HepG2 (cell line): ENCODE measurements around the gene MYH7. TPM values are rescaled to one million over a fixed set of nuclear protein-coding genes. Genes with fewer than 3 reads are reported as not detected.

Source experiments
- ATAC-seq: fragments of 200-7000 bp; cut with Tn5 transposase; 3 replicates; pipeline ENCODE4 v1.9.1; 2020; ENCODE audit warnings: mild to moderate bottlenecking, moderate library complexity
- BruUV-seq: library from RNA; stranded (reverse); fragments of 400-500 nt; replicated peaks from 2 replicates; lab custom pipeline; 2021; lab: Mats Ljungman, UMichigan
- CTCF ChIA-PET: fragments of 300-600 bp; formaldehyde crosslinking; extraction: SDS; loops from one replicate; lab custom pipeline; 2021; ENCODE audit warnings: low total read pairs, inconsistent platforms, low intra/inter-chr PET ratio; lab: Yijun Ruan, JAX
- POLR2A ChIA-PET: fragments of 350-600 bp; sonication (Branson Sonifier 250); formaldehyde crosslinking; loops from one replicate; lab custom pipeline; 2020; ENCODE audit warnings: antibody characterized with exemption, inconsistent platforms; lab: Yijun Ruan, JAX
- DNase-seq: peaks from one replicate; pipeline ENCODE4 v3.0.0-alpha.2; 2015; ENCODE audit warnings: low spot score
- FAIRE-seq: peaks from 3 replicates; lab custom pipeline; 2011; peaks lifted over from hg19 to GRCh38; lab: Jason Lieb, UNC
- H2AFZ ChIP-seq: one replicate; pipeline ENCODE4 v1.6.1; 2011; ENCODE audit warnings: low read length, inconsistent platforms
- H3K27ac ChIP-seq: fragments of 300-600 bp; 3 replicates; pipeline ENCODE4 v1.8.0; 2011; ENCODE audit warnings: mixed run types, mild to moderate bottlenecking, mixed read lengths, low read length, inconsistent platforms; ENCODE audit not compliant: insufficient read depth; ENCODE audit errors: extremely low read length
- H3K27me3 ChIP-seq, 2 experiments: fragments of 200-600 bp in 1 of 2; 2 replicates in 1 of 2; 3 replicates in 1 of 2; pipeline versions ENCODE4 v1.6.0 to v1.8.0; 2011; ENCODE audit warnings: low read length in 2 of 2, mild to moderate bottlenecking in 2 of 2, moderate library complexity in 2 of 2, inconsistent platforms in 1 of 2; ENCODE audit not compliant: insufficient read depth in 2 of 2, control insufficient read depth in 1 of 2
- H3K36me3 ChIP-seq, 2 experiments: fragments of 200-600 bp in 1 of 2; replicated peaks in 1 of 2; 2 replicates in 1 of 2; 3 replicates in 1 of 2; pipeline versions ENCODE4 v1.5.1 to v1.8.0; 2011; ENCODE audit warnings: low read length in 2 of 2, inconsistent platforms in 1 of 2; ENCODE audit not compliant: insufficient read depth in 2 of 2, control insufficient read depth in 1 of 2
- H3K4me1 ChIP-seq: 2 replicates; pipeline ENCODE4 v1.5.1; 2012; ENCODE audit warnings: low read length, inconsistent platforms; ENCODE audit not compliant: insufficient read depth
- H3K4me2 ChIP-seq: 2 replicates; pipeline ENCODE4 v1.6.0; 2011; ENCODE audit warnings: low read depth, low read length, inconsistent platforms
- H3K4me3 ChIP-seq, 3 experiments: fragments of 200-600 bp in 1 of 3; sonication (generic), shearing (Covaris generic) in 1 of 3; replicated peaks in 1 of 3; 2 replicates each; pipeline ENCODE4 v1.5.1; 2011 to 2016; ENCODE audit warnings: low read length in 3 of 3, inconsistent platforms in 2 of 3, low read depth in 2 of 3, mild to moderate bottlenecking in 2 of 3, control low read depth in 1 of 3, mixed read lengths in 1 of 3; ENCODE audit not compliant: insufficient read depth in 1 of 3
- H3K79me2 ChIP-seq: one replicate; pipeline ENCODE4 v1.6.1; 2011; ENCODE audit warnings: low read length, inconsistent platforms; ENCODE audit not compliant: insufficient read depth
- H3K9ac ChIP-seq: 2 replicates; pipeline ENCODE4 v1.6.0; 2011; ENCODE audit warnings: mild to moderate bottlenecking, low read depth, low read length, inconsistent platforms; ENCODE audit not compliant: insufficient read depth
- H3K9me3 ChIP-seq: 2 replicates; pipeline ENCODE4 v1.5.1; 2012; ENCODE audit warnings: mild to moderate bottlenecking, low read length
- H4K20me1 ChIP-seq: 2 replicates; pipeline ENCODE4 v1.6.0; 2011; ENCODE audit warnings: inconsistent platforms, mild to moderate bottlenecking, low read length, moderate library complexity; ENCODE audit not compliant: insufficient read depth
- EZH2 ChIP-seq: conservative IDR thresholded peaks from 2 replicates; pipeline ENCODE4 v1.6.1; 2012; ENCODE audit warnings: mild to moderate bottlenecking, low read depth, low read length, moderate library complexity
- MAFK ChIP-seq, 2 experiments: IDR thresholded peaks in 1 of 2; conservative IDR thresholded peaks in 1 of 2; 2 replicates each; pipeline ENCODE4 v1.6.1; 2011; ENCODE audit warnings: improper control_type of control experiment in 2 of 2, low read length in 2 of 2
- MATR3 ChIP-seq: sonication (generic); formaldehyde crosslinking; IDR thresholded peaks from 2 replicates; pipeline ENCODE4 v1.4.0; 2020; ENCODE audit warnings: missing genetic modification reagents
- MTF2 ChIP-seq: sonication (generic); formaldehyde crosslinking; IDR thresholded peaks from 2 replicates; pipeline ENCODE4 v1.5.0; 2020; ENCODE audit warnings: missing genetic modification reagents, borderline replicate concordance
- ZNF510 ChIP-seq: sonication (generic); formaldehyde crosslinking; IDR thresholded peaks from 2 replicates; pipeline ENCODE4 v1.4.0; 2020; ENCODE audit warnings: low read depth, mild to moderate bottlenecking, missing genetic modification reagents
- WGBS: methylation state at CpG from one replicate; pipeline ENCODE4 v1.1.6; 2017; ENCODE audit warnings: low lambda C conversion rate; 5-methylcytosine and 5-hydroxymethylcytosine counted together
- in situ Hi-C: cut with HindIII; loops from 2 replicates; pipeline ENCODE4 v1.10.0; 2017; ENCODE audit warnings: low pct_unique_long_range_greater_than_20kb; ENCODE audit not compliant: extremely low pct_ligation_motif_present
- intact Hi-C: fragments of 100-400 bp; cut with micrococcal nuclease; formaldehyde crosslinking; loops from one replicate; pipeline ENCODE4 v1.10.0; 2022; ENCODE audit not compliant: unreplicated experiment
- polyA plus RNA-seq, 8 experiments: library from polyadenylated mRNA; depleted of rRNA in 3 of 8; stranded (reverse) in 7 of 8; unstranded in 1 of 8; fragments of >200 nt; fragmentation: Illumina TruSeq in 4 of 8; extraction: Trizol in 4 of 8; gene quantifications; 2 replicates each; pipeline versions ENCODE4 v1.2.1 to v1.2.3, GENCODE V29; 2011 to 2016; ENCODE audit warnings: low read depth in 4 of 8, missing spikeins in 1 of 8, mixed read lengths in 1 of 8; ENCODE audit not compliant: insufficient read depth in 1 of 8
- total RNA-seq, 5 experiments: library from RNA; depleted of rRNA; stranded (reverse); fragments of >200 nt; fragmentation: Illumina TruSeq; extraction: Trizol; gene quantifications; 2 replicates each; pipeline ENCODE4 v1.2.3, GENCODE V29; 2016; ENCODE audit warnings: low read depth in 1 of 5
- TF ChIP-seq, protein P1 (sequence below): sonication (generic); formaldehyde crosslinking; IDR thresholded peaks from 2 replicates; pipeline ENCODE4 v1.5.1; 2020; ENCODE audit warnings: mild to moderate bottlenecking, missing genetic modification reagents, moderate library complexity
- TF ChIP-seq, protein P2 (sequence below): sonication (generic); formaldehyde crosslinking; IDR thresholded peaks from 2 replicates; pipeline ENCODE4 v1.4.0; 2020; ENCODE audit warnings: missing genetic modification reagents, borderline replicate concordance

The MYH7 gene
- total and polyA plus RNA-seq, 2 of the 13 experiments (the other 11 are each of a cell fraction or from before 2014, with no cell fraction given): 0.04 TPM; not detected in 1

DNA sequence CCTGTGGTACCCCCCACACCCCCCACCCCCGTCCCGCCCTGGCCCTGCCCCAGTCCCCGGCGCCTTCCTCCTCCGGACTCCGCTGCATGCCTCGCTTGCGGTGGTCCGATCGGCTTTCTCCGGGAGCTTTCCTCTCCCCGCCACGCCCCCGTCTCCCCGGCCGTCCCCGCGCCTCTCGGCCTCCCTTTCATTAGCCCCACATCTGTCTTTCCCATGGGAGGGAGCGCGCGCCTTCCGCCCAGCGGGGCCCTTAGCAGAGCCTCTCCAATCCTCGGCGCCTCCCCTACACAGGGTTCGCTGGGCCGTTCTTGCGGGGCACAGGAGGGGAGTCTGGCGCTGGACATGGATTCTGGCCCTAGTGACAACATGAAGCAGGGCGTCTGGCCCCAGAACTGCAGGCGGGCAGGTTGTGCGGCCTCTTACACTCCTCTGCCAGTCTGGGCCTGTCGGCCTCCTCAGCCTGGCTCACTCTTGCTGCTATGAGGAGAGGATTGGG, 69.0 kb downstream of the MYH7 start (continued):
- TF ChIP-seq MATR3 (CRISPR knock-in tag): no peak

DNA sequence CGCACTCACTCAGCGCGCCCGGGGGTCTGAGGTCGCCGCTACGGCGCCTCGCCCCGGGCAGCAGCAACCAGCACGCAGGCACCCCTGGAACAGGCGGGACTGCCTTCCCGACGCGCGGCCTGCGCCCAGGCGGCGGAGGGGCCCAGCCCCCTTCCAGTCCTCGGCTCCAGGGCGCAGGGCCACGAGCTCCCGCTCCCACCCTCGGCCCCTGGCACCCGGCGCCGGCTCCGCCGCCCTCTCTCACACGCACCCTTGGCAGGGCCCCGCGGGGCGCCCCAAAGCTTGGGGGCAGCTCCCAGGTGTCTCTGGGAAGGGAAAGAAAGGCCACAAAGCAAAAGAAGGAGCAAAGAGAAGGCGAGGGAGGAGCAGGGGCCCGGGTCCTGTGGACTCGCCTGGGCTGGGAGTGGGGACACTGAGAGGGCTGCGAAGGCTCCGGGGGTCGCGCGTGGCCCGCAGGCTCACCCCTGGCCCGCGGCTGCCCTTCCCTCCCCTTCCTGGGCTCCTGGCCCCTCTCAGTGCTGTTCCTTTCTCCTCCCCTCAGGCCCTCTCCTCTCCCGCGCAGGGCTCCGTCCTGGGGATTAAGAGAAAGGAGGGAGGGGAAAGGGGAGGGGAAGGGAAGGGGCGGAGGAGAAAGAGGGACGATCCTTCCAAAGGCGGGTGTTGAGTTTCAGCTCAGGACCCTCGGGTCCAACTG, 69.6 kb downstream of the MYH7 start:
- H3K4me3 ChIP-seq: no peak overlapping the region
- no peaks in the 10 kb centered on the region for H4K20me1 ChIP-seq
- WGBS: 9% methylated on average over 48 of the region's 51 CpGs
- ATAC-seq (peak; percentile 14), DNase-seq (no peak), FAIRE-seq (no peak)
- intact Hi-C loops: no loop called here
- H3K9me3 ChIP-seq: no peaks in the 10 kb centered on the region
- ChIA-PET CTCF (no interaction called here), POLR2A (no interaction called here)
- in situ Hi-C loops: no loop called here
- H2AFZ ChIP-seq: no peak overlapping the region
- no peak overlapping the region for H3K9ac ChIP-seq
- H3K27me3 ChIP-seq: peaks cover 41 to 94% of the 10 kb centered on the region in 2 experiments
- no peaks in the 10 kb centered on the region for H3K36me3 ChIP-seq
- BruUV-seq: no TSS peak
- peaks cover 3% of the 10 kb centered on the region; the same call in 1 of the 2 replicates for H3K4me1 ChIP-seq
- H3K27ac ChIP-seq: no peak overlapping the region
- H3K4me2 ChIP-seq: no peak overlapping the region
- no peaks in the 10 kb centered on the region for H3K79me2 ChIP-seq
- TF ChIP-seq MTF2 (peak; percentile 82; the same call in 1 of the 2 replicates), ZNF510 (CRISPR knock-in tag) (no peak), EZH2 (peak; percentile 94)

DNA sequence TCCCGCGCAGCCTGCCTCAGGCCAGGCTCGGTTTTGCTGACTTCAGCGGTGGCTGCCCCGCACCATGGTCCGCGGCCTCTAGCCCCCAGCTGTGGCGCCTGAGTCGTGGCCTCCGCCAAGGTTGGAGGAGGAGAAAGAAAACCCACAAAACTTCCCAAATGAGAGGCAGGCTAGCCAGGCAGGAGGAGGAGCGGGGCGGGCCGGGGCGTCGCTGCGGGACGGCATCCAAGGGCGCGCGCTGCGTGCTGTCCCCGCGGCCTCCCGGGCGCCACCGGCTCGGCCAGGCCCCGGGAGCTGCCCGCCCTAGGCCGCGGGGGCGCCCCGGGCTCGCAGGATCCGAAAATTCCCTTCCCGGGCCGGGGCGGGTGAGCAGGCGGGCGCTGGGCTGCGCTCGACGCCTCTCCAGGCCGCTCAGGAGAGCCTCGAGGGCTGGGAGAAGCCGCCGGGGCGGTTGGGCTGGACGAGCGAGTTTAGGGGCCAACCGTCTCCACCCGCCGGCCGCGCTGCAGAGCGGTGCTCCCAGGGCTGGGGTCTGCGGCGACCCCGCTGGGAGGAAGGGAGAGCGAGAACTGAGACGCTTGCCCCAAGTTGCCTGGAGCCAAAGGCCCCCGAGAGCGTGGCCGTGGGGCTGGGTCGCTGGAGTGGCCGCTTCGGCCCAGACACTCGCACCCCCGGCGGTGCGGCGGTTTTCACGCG, 70.3 kb downstream of the MYH7 start, which contains the start of gene EFS:
Gene EFS (minus strand): TSS at position 137 of the 696 bp plus-strand sequence. CDS start 147 bp downstream, outside the sequence.
- FAIRE-seq (no peak), ATAC-seq (no peak; the same call in 1 of the 3 replicates), DNase-seq (no peak)
- no peaks in the 10 kb centered on the region for H3K79me2 ChIP-seq
- no peaks in the 10 kb centered on the region for H4K20me1 ChIP-seq
- intact Hi-C loops (no loop called here), in situ Hi-C loops (no loop called here)
- no peak within 1 kb of the TSS for H3K27ac ChIP-seq
- no peak within 1 kb of the TSS for H2AFZ ChIP-seq
- no peaks in the 10 kb centered on the region for H3K9me3 ChIP-seq
- H3K4me2 ChIP-seq: no peak within 1 kb of the TSS
- no peak within 1 kb of the TSS for H3K4me3 ChIP-seq
- H3K9ac ChIP-seq: no peak within 1 kb of the TSS
- 12% methylated on average over 73 of the region's 74 CpGs for WGBS
- peaks cover 46 to 94% of the 10 kb centered on the region in 2 experiments for H3K27me3 ChIP-seq
- peaks cover 9% of the 10 kb centered on the region; the same call in 1 of the 2 replicates for H3K4me1 ChIP-seq
- CTCF ChIA-PET: no interaction called here
- no TSS peak for BruUV-seq
- POLR2A ChIA-PET: no interaction called here
- H3K36me3 ChIP-seq: no peaks in the 10 kb centered on the region
- TF ChIP-seq, protein P1, sequence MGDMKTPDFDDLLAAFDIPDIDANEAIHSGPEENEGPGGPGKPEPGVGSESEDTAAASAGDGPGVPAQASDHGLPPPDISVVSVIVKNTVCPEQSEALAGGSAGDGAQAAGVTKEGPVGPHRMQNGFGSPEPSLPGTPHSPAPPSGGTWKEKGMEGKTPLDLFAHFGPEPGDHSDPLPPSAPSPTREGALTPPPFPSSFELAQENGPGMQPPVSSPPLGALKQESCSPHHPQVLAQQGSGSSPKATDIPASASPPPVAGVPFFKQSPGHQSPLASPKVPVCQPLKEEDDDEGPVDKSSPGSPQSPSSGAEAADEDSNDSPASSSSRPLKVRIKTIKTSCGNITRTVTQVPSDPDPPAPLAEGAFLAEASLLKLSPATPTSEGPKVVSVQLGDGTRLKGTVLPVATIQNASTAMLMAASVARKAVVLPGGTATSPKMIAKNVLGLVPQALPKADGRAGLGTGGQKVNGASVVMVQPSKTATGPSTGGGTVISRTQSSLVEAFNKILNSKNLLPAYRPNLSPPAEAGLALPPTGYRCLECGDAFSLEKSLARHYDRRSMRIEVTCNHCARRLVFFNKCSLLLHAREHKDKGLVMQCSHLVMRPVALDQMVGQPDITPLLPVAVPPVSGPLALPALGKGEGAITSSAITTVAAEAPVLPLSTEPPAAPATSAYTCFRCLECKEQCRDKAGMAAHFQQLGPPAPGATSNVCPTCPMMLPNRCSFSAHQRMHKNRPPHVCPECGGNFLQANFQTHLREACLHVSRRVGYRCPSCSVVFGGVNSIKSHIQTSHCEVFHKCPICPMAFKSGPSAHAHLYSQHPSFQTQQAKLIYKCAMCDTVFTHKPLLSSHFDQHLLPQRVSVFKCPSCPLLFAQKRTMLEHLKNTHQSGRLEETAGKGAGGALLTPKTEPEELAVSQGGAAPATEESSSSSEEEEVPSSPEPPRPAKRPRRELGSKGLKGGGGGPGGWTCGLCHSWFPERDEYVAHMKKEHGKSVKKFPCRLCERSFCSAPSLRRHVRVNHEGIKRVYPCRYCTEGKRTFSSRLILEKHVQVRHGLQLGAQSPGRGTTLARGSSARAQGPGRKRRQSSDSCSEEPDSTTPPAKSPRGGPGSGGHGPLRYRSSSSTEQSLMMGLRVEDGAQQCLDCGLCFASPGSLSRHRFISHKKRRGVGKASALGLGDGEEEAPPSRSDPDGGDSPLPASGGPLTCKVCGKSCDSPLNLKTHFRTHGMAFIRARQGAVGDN: peak; percentile 34; the same call in 1 of the 2 replicates
- TF ChIP-seq MAFK (conservative IDR thresholded peaks at IDR 0.05 in 1 of 2, IDR thresholded peaks at IDR 0.05 in 1 of 2; ENCODE audit: low read length in 2 of 2): peak; percentile 8 to 16; a peak in 1 of 4 replicates
- TF ChIP-seq, protein P2, sequence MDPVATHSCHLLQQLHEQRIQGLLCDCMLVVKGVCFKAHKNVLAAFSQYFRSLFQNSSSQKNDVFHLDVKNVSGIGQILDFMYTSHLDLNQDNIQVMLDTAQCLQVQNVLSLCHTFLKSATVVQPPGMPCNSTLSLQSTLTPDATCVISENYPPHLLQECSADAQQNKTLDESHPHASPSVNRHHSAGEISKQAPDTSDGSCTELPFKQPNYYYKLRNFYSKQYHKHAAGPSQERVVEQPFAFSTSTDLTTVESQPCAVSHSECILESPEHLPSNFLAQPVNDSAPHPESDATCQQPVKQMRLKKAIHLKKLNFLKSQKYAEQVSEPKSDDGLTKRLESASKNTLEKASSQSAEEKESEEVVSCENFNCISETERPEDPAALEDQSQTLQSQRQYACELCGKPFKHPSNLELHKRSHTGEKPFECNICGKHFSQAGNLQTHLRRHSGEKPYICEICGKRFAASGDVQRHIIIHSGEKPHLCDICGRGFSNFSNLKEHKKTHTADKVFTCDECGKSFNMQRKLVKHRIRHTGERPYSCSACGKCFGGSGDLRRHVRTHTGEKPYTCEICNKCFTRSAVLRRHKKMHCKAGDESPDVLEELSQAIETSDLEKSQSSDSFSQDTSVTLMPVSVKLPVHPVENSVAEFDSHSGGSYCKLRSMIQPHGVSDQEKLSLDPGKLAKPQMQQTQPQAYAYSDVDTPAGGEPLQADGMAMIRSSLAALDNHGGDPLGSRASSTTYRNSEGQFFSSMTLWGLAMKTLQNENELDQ: no peak
